GM12873 (cell line): ENCODE results near the gene SPOCD1.

Experiments used
- TF ChIP-seq, protein P1 (sequence below): IDR thresholded peaks from 2 replicates; pipeline ENCODE4 v1.5.1; 2012; ENCODE audit warnings: low read depth, mild to moderate bottlenecking, moderate library complexity, low read length, control low read depth; ENCODE audit not compliant: insufficient read depth; ENCODE audit errors: missing control alignments

Gene SPOCD1

GRCh38 chr1:31837451-31838158 is 21.8 kb upstream of the SPOCD1 start:
- TF ChIP-seq, protein P1, sequence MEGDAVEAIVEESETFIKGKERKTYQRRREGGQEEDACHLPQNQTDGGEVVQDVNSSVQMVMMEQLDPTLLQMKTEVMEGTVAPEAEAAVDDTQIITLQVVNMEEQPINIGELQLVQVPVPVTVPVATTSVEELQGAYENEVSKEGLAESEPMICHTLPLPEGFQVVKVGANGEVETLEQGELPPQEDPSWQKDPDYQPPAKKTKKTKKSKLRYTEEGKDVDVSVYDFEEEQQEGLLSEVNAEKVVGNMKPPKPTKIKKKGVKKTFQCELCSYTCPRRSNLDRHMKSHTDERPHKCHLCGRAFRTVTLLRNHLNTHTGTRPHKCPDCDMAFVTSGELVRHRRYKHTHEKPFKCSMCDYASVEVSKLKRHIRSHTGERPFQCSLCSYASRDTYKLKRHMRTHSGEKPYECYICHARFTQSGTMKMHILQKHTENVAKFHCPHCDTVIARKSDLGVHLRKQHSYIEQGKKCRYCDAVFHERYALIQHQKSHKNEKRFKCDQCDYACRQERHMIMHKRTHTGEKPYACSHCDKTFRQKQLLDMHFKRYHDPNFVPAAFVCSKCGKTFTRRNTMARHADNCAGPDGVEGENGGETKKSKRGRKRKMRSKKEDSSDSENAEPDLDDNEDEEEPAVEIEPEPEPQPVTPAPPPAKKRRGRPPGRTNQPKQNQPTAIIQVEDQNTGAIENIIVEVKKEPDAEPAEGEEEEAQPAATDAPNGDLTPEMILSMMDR = no peak

- TF ChIP-seq, protein P1 = no peak
Observed at GRCh38 chr1:31836638-31837037, 20.8 kb upstream of the SPOCD1 start.

GRCh38 chr1:31835415-31835814 is 19.6 kb upstream of the SPOCD1 start:
- TF ChIP-seq, protein P1 = no peak

GRCh38 chr1:31834501-31834900 is 18.7 kb upstream of the SPOCD1 start:
- TF ChIP-seq, protein P1 = peak; percentile 22

- TF ChIP-seq, protein P1 = no peak
Observed at GRCh38 chr1:31831397-31832378, 15.9 kb upstream of the SPOCD1 start.

DNA sequence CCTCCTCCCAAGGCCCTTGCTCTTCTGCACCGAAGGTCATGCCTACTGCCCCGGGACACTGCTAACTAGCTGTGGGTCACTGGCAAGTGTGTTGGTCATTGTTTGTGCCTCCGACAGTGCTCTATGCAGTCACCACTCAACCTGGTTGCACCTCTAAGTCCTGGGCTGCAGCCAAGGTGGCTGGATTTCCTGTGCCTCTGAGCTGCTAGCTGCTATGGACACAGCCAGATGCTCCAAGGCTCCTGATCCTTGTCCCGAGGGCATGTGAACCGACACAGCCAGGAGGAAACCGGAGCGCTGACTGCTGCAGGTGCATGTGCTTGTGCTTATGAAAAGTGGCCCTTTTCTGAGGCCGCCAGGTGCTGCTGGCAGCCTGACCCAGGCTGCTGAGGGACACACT is 14.7 kb upstream of the SPOCD1 start:
- TF ChIP-seq, protein P1 = no peak

GRCh38 chr1:31830065-31830464 is 14.2 kb upstream of the SPOCD1 start:
- TF ChIP-seq, protein P1 = no peak
